GM23248 (cell line): ENCODE measurements around the gene CMTM5.

Experiments used
- EZH2 ChIP-seq: fragments of 200-600 bp; sonication (generic); IDR thresholded peaks from 2 replicates; pipeline ENCODE4 v1.6.1; 2018; ENCODE audit warnings: antibody characterized with exemption, mild to moderate bottlenecking; ENCODE audit not compliant: insufficient read depth, poor library complexity, severe bottlenecking
- EZH2phosphoT487 ChIP-seq: fragments of 200-600 bp; sonication (generic); IDR thresholded peaks from 2 replicates; pipeline ENCODE4 v1.6.1; 2018; ENCODE audit warnings: antibody characterized with exemption, moderate library complexity, mild to moderate bottlenecking, low read depth; ENCODE audit not compliant: insufficient read depth

- TF ChIP-seq EZH2phosphoT487 (no peak), EZH2 (no peak)
Observed at GRCh38 chr14:23347406-23348296, 29.2 kb upstream of the CMTM5 start.
